IPS-15b (cell line): Measurements from ENCODE around the gene MAN2A1.
A peak's percentile ranks its signal among the peaks of the same experiment; 100 is the strongest.

Experiments used
- H3K27me3 ChIP-seq: one replicate; pipeline ENCODE4 v1.6.1; 2013; ENCODE audit warnings: low read length; ENCODE audit not compliant: control insufficient read depth, insufficient read depth
- H3K36me3 ChIP-seq: one replicate; pipeline ENCODE4 v1.6.1; 2013; ENCODE audit warnings: low read length; ENCODE audit not compliant: control insufficient read depth, insufficient read depth
- H3K4me1 ChIP-seq: one replicate; pipeline ENCODE4 v1.6.1; 2013; ENCODE audit warnings: mild to moderate bottlenecking, low read length; ENCODE audit not compliant: control insufficient read depth, insufficient read depth
- H3K4me3 ChIP-seq: one replicate; pipeline ENCODE4 v1.5.1; 2013; ENCODE audit warnings: low read depth, low read length
- H3K9ac ChIP-seq: one replicate; pipeline ENCODE4 v1.6.1; 2013; ENCODE audit warnings: low read depth, mild to moderate bottlenecking, low read length
- H3K9me3 ChIP-seq: one replicate; pipeline ENCODE4 v1.6.1; 2013; ENCODE audit warnings: mild to moderate bottlenecking, low read length; ENCODE audit not compliant: control insufficient read depth, insufficient read depth

Gene MAN2A1

DNA sequence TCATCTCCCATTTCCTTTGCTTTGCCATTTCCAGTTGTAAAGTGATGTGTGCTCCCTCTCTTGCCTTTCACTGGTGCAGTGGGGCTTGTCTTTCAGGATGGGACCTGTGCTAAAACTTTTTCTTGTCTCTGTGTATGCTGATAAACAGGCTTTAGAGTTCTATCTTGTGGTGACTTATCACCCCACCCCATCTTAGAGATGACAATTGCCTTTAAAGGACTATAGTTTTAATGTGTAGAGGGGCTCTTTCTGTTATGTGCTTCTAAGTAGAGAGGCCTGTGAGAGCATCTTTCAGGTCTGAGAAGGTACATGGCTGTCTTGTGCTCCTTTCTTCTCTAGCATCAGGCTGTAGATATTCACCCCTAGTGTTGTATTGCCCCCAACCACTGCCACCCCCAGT lies 21.9 kb downstream of the MAN2A1 start:
- Histone ChIP-seq H3K4me1 (peaks cover 4% of the 10 kb centered on the region), H3K9me3 (no peaks in the 10 kb centered on the region), H3K9ac (no peak overlapping the region), H3K27me3 (no peaks in the 10 kb centered on the region), H3K4me3 (no peak overlapping the region), H3K36me3 (no peaks in the 10 kb centered on the region)

DNA sequence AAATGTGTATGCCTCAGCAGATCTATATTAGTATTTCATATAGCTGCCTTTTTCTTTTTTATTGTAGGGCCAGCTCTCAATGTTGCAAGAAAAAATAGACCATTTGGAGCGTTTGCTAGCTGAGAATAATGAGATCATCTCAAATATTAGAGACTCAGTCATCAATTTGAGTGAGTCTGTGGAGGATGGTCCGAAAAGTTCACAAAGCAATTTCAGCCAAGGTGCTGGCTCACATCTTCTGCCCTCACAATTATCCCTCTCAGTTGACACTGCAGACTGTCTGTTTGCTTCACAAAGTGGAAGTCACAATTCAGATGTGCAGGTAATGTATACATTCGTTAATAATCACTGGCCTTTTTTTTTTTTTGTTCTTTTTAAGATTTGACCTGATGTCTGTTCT lies 23.7 kb downstream of the MAN2A1 start:
- H3K9ac ChIP-seq, result no peak overlapping the region
- H3K4me1 ChIP-seq, result peaks cover 4% of the 10 kb centered on the region
- H3K36me3 ChIP-seq, result no peaks in the 10 kb centered on the region

DNA sequence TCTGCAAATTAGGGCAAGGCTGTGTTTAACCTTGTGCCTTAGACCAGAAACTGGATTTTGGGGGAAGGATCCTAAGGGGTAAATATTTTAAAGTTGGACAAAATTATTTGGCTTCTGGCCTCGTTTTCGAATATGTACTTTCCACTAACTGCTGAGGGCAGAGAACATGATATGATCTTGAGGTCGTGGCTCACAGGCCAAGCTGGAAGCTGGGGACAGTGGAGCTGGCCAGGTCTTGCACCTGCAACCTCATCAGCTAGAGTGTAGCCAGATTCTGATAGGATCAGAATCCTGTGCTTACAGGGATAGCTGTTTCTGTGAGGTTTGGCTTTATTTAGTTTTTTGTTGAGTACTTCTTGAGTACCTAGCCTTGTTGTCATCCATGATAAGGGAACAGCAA lies 24.9 kb downstream of the MAN2A1 start:
- no peaks in the 10 kb centered on the region for H3K9me3 ChIP-seq
- peaks cover 4% of the 10 kb centered on the region for H3K4me1 ChIP-seq

More for the DNA sequence above, 23.7 kb downstream of the MAN2A1 start:
- no peak overlapping the region for H3K4me3 ChIP-seq
- H3K27me3 ChIP-seq, result no peaks in the 10 kb centered on the region
- H3K9me3 ChIP-seq, result no peaks in the 10 kb centered on the region

DNA sequence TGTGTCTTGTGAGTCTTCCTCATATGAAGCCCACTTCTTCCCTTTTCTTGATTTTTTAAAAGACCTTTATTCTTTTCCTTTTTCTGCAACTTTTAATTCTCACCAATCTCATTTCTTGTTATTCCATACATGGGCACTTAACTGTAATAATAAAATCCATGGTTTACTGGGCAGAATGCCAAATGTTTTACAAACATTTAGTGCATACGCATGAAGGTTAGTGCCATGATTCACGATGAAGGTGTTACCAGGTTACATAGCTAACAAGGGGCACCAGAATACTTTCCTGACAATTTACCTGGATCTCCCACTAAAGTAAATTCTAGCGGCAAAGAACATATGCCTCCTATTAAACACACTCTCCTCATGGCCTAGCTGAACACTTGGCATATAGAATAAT lies 28.5 kb downstream of the MAN2A1 start:
- H3K27me3 ChIP-seq, result no peaks in the 10 kb centered on the region
- no peaks in the 10 kb centered on the region for H3K36me3 ChIP-seq
- H3K4me3 ChIP-seq, result no peak overlapping the region
- peaks cover 4% of the 10 kb centered on the region for H3K4me1 ChIP-seq
- H3K9me3 ChIP-seq, result no peaks in the 10 kb centered on the region
- H3K9ac ChIP-seq, result no peak overlapping the region

More for the DNA sequence above, 24.9 kb downstream of the MAN2A1 start:
- H3K27me3 ChIP-seq, result no peaks in the 10 kb centered on the region
- H3K36me3 ChIP-seq, result no peaks in the 10 kb centered on the region
- no peak overlapping the region for H3K4me3 ChIP-seq
- H3K9ac ChIP-seq, result no peak overlapping the region

DNA sequence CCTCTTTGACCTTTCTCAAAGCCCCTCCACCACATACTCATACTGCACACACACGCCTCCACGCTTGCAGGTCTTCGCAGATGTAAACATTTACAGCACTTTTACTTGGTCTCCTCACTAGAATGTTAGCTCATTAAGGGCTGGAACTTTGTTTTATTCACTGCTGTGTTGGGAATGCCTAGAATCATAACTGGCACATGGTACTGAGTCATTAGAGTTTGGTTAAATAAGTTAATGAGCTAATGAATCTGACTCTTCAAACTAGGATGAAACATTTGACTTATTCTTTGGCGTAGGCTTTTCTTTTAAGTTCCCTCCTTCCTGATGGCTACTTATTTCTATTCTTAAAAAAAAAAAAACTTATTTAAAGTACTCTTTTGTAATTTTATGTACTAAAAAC lies 28.9 kb downstream of the MAN2A1 start:
- Histone ChIP-seq H3K36me3 (no peaks in the 10 kb centered on the region), H3K9ac (no peak overlapping the region), H3K9me3 (no peaks in the 10 kb centered on the region)

DNA sequence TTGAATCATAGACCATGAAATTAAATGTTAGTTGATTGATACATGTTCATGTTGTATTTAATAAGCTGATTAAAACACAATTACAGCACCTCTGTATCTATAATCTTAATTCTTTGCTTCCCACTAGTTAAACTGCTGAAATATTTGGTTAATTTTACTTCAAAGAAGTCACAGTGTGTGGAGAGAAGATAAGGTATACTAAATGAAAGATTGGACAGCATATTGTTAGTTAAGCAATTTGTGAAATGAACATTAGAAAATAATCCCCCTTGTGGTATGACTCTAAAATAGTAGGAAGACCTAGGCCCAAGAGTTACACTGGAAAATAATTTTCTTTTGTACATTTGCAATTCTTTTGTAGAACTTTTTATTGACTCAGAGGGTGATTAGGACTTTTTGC lies 30.3 kb downstream of the MAN2A1 start:
- peaks cover 4% of the 10 kb centered on the region for H3K4me1 ChIP-seq

More for the DNA sequence above, 28.9 kb downstream of the MAN2A1 start:
- Histone ChIP-seq H3K27me3 (no peaks in the 10 kb centered on the region), H3K4me1 (peaks cover 4% of the 10 kb centered on the region), H3K4me3 (no peak overlapping the region)

DNA sequence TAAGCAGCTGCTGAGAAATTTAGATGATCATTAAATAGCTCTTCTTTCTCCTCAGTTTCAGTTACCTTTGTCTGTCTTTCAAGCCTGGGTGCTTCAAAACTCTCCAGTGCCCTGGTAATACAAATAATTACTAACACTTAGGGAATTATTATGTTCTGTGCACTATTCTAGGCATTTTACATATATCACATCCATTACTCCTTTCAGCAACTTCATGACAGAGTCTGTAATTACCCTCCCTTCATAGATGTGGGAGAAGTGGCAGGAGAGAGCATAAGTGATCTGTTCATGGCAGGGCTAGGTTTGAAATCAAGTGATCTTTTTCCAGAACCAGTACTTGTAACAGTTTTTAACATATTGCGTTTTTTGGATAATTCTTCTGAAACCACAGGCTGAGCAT lies 32.0 kb downstream of the MAN2A1 start:
- Histone ChIP-seq H3K9me3 (no peaks in the 10 kb centered on the region), H3K27me3 (no peaks in the 10 kb centered on the region), H3K4me3 (no peak overlapping the region), H3K4me1 (no peaks in the 10 kb centered on the region), H3K9ac (no peak overlapping the region), H3K36me3 (no peaks in the 10 kb centered on the region)

More for the DNA sequence above, 30.3 kb downstream of the MAN2A1 start:
- Histone ChIP-seq H3K9me3 (no peaks in the 10 kb centered on the region), H3K36me3 (no peaks in the 10 kb centered on the region), H3K27me3 (no peaks in the 10 kb centered on the region), H3K9ac (no peak overlapping the region), H3K4me3 (no peak overlapping the region)

DNA sequence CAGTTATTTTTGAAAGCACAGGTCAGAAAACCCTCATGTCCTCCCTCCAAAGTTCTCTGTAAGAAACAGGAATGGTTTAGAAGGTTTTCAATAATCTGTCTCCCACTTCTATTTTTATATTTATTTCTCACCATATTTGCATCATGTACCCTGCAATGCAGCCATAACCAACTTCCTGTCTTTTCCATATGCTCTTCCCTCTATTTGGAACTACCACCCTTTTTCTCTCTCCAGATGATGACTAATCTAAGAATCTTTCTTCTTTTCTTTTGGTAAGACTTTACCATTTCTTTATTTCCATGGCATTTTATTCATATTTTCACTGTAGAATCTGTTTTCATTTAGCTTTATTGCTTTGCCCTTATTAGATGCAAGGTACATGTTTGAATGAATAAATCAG lies 33.9 kb downstream of the MAN2A1 start:
- H3K4me1 ChIP-seq, result no peaks in the 10 kb centered on the region
- H3K4me3 ChIP-seq, result no peak overlapping the region
- H3K27me3 ChIP-seq, result no peaks in the 10 kb centered on the region
- no peak overlapping the region for H3K9ac ChIP-seq
- no peaks in the 10 kb centered on the region for H3K36me3 ChIP-seq
- no peaks in the 10 kb centered on the region for H3K9me3 ChIP-seq

DNA sequence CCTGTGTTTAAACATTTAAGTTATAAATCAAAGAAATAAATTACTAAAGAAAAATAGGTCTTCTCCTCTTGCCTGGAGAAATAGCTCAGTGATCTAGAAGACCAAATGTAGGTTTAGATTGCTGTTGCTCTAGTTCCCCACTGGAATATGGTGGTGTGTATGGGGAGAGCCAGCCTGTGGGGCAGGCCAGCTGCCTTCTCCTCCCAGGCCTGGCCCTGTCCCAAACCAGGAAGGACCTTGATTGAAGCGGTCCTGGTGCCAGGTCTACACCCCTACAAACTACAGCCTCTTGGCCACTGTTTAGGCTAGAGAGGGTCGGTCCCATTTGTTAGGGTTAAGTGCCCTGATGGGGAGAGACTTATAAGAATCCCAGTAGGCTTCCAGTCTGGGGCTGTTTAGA lies 35.4 kb downstream of the MAN2A1 start:
- Histone ChIP-seq H3K4me3 (no peak overlapping the region), H3K9ac (no peak overlapping the region), H3K4me1 (no peaks in the 10 kb centered on the region), H3K9me3 (no peaks in the 10 kb centered on the region), H3K36me3 (no peaks in the 10 kb centered on the region), H3K27me3 (no peaks in the 10 kb centered on the region)

DNA sequence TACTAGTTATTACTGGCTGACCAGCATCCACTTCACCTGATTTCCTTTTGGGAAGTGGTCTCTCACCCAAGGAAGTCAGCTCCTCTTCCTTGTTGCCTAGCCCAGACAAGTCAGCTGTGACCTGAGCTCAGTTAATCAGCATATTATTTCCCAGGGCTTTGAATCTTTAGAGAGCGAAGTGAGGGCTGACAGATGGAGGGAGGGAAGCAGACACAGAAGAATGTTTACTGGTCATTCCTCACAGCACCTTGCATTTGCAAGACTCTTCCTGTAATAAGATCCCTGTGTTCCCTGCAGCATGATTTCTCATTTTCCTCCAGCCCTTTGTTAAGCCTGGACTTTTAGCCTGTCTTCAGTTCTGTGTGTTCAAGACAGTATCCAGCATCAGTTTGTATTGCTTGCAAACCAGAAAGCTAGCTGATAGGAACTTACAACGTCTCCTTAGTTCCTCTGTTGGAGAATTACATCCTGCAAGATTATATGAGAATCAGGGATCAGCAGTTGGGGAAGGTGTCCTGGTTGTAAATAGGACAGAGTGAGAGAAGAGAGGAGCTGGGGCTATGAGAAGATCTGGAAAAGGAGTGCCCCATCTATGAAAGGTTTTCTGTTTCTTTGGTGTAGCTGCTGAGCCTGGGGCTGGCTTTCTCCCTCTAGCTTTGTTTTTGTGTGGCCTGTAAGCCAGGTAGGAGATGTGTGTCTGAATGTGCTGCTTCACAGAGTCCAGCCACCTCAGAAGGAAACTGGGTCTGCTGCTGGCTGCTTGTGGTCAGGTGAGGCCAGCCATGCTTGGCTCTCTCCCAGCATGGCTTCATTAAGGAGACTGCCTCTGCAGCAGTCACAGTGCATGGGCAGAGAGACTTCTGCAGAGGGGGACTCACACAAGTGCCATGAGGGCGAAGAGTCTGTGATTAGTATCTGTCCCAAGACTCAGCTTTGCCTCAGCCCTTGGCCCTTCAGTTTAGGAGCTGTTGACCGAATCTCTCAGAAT lies 50.3 kb downstream of the MAN2A1 start:
- Histone ChIP-seq H3K4me1 (peaks cover 48% of the 10 kb centered on the region), H3K36me3 (no peaks in the 10 kb centered on the region), H3K9me3 (no peaks in the 10 kb centered on the region), H3K27me3 (no peaks in the 10 kb centered on the region), H3K4me3 (no peak overlapping the region), H3K9ac (peak overlapping the region; percentile 38)

DNA sequence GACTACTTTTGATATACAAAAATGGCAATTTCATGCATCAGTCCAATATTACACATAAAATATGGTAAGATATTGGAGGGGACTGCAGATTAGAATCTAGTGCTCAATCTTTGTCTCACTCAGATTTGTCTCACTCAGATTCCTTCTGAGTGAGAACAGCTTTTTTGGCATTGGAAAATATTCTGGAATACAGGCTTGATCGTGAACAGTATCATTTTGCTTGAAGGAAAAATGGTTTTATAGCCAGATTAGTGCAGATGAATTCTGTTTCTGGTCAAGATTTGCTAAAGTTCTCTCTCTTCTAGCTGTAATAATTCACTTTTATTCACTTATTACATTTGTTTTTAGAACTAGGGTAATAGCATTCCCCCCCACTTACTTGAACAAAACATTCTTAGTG lies 51.2 kb downstream of the MAN2A1 start:
- Histone ChIP-seq H3K4me3 (no peak overlapping the region), H3K9me3 (no peaks in the 10 kb centered on the region), H3K4me1 (peaks cover 48% of the 10 kb centered on the region), H3K27me3 (no peaks in the 10 kb centered on the region), H3K36me3 (no peaks in the 10 kb centered on the region), H3K9ac (no peak overlapping the region)

DNA sequence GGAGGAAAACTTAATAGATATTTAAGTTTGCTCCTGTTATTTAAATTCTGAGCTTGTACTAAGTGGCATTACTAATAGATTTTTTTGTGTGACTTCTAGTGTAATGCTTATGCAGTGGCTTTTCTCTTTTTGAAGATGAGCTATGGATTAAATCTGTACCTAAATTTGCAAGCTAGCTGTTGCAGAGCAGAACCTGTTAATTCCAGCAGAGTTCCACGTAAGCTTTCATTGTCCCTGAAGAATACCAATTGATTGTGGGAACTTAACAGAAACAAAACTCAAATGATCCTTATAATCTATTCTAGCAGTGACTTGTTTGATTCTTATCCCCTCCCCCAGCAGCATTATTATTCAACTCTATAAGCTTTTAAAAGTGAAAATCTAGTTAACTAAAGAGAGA lies 51.7 kb downstream of the MAN2A1 start:
- Histone ChIP-seq H3K27me3 (no peaks in the 10 kb centered on the region), H3K9ac (no peak overlapping the region), H3K36me3 (no peaks in the 10 kb centered on the region), H3K9me3 (no peaks in the 10 kb centered on the region), H3K4me3 (no peak overlapping the region), H3K4me1 (peaks cover 48% of the 10 kb centered on the region)
